Limb (tissue), 2 donors: ENCODE results near the gene PLXDC2.
"Not testable (repeated sequence)": the region's sequence is repeated elsewhere in the genome, so short reads cannot be mapped to it uniquely, and the experiment has no call there.

Source experiments
- DNase-seq, 2 donors: peaks; one replicate each; pipeline ENCODE4 v3.0.0-alpha.2; 2016; ENCODE audit errors: extremely low spot score in 2 of 2

PLXDC2 gene

DNA sequence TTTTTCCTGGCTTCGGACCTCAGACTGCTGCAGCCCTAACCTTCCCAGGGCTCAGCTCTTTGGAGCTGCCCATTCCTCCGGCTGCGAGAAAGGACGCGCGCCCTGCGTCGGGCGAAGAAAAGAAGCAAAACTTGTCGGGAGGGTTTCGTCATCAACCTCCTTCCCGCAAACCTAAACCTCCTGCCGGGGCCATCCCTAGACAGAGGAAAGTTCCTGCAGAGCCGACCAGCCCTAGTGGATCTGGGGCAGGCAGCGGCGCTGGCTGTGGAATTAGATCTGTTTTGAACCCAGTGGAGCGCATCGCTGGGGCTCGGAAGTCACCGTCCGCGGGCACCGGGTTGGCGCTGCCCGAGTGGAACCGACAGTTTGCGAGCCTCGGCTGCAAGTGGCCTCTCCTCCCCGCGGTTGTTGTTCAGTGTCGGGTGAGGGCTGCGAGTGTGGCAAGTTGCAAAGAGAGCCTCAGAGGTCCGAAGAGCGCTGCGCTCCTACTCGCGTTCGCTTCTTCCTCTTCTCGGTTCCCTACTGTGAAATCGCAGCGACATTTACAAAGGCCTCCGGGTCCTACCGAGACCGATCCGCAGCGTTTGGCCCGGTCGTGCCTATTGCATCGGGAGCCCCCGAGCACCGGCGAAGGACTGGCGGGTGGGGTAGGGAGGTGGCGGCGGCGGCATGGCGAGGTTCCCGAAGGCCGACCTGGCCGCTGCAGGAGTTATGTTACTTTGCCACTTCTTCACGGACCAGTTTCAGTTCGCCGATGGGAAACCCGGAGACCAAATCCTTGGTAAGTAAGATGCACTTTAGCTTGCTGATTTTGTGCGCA lies at the start of gene PLXDC2:
Gene PLXDC2 (plus strand): TSS at position 22 of the 820 bp plus-strand sequence.
- peak in 1 of 2 donors; percentile 76 for DNase-seq

DNA sequence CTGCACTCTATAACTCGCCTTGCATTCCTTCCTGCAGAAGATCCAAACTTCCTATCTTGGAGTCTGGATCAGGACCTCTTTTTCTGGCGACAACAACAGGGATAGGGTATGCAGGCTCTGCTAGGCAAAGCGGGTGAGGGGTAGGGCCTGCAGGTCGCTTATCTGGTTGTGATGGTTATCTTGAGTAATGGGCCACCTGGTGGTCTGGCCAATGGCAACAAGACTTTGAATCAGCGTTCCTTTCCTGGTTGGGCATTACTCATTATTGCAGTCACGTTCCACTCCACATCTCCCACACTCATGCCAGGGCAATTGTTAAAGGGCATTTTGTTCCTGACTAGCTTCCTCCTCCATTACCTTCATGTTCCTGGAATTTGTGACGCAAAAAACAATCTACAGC lies 48.4 kb upstream of the PLXDC2 start:
- no peak for DNase-seq

DNA sequence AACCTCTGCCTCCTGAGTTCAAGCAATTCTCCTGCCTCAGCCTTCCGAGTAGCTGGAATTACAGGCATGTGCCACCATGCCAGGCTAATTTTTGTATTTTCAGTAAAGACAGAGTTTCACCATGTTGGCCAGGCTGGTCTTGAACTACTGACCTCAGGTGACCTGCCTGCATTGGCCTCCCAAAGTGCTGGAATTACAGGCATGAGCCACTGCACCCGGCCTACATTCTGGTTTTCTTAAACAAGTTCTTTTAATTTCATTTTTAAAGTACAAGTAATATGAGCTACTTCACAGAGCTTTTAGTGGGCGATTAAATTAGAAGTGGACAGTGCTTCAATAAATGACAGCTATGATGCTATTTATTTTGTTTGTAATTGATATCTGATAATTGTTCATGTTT lies 46.4 kb upstream of the PLXDC2 start:
- DNase-seq = not testable (repeated sequence)

DNA sequence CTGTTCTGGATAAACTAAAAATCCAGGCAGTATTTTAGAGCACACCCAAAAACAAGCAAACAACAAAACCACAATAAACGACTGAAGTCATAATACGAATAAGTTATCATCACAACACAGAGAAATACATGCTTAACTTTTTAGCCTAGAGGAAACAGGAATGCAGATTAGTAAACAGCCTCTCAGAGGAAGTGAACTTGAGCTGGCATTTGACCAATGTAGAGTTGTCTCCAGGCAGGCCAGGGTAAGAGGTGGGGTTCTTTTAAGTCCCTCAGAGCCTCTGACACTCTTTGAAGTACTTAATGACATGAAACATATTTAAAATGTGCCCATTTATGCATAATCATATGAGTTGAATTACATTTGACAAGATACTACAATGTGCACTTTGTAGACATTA lies 43.3 kb upstream of the PLXDC2 start:
- DNase-seq = no peak

DNA sequence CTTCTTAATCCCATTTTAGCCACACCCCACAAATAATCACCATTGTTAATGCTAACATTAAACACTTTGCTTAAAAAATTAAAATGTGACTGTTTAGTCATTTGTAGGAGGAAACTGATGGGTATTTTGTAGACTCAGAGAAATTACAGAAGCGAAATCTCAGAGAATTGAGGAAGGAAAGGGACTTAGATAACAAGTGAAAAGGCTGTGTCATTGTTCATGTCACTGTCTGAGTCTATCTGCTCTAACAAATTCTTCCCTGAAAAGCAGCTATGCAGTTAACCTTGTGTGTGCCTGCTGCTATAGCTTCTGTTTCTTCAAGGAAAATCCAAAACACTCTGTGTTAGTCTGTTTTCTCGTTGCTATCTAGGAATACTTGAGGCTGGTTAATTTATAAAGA lies 40.9 kb upstream of the PLXDC2 start:
- no peak for DNase-seq

DNA sequence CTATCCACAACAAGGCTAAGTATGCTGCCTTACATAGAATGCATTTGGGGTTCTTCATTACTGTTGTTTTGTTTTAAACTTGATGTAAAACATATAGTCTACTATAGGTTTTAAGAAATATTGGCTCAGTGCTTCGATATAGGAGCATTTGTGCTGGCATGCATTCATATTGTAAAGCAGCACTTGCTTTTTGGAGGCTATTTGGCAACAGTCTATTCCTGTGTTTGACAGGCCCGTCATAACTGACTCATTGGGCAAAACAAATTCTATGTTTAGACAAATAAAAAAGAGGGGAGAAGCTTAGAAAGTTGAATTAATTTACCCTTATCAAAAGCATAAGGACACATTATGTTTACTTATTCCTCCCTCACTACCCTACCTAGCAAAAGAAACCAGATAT lies 38.4 kb upstream of the PLXDC2 start:
- no peak for DNase-seq

DNA sequence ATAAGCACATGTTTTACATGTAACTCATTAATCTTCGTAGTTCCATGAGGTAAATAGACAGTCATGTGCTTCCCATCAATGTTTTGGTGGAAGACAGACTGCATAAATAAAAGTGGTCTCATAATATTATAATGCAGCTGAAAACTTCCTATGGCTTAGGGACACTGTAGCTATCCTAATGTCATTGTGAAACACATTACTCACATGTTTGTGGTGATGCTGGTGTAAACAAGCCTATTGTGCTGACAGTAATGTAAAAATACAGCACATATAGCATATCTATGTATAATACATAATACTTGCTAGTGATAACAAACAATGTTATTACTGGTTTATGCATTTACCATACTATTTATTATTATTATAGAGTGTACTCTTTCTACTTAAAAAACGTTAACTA lies 37.2 kb upstream of the PLXDC2 start:
- DNase-seq = no peak

DNA sequence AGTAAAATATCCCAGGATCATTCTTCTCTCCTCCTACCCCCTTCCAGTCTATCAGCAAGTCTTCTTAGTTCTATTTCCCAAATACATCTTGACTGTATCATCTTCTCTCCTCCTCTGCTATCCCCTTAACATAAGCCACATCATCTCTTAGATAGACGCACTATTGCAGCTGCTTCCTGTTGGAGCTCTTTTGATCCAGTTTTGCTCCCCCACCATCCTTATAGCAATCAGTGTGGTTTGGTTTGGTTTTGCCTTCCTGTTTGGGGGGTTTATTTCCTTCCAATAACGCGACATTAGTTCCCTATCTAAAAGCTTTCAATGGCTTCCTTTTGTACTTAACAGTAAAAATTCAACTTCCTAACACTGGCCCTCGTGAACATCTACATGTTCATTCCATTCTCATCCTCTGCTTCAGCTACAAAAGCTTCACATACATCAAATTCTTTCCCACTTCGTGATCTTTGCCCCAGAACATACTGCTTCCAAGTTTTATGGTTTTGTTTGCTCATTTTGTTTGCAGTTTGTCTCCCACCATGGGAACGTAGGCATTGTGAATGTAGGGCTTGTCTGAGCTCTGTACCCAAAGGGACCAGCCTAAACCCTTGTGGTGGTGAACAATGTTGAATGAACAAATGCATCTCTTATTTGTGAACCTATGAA lies 33.7 kb upstream of the PLXDC2 start:
- DNase-seq = no peak

DNA sequence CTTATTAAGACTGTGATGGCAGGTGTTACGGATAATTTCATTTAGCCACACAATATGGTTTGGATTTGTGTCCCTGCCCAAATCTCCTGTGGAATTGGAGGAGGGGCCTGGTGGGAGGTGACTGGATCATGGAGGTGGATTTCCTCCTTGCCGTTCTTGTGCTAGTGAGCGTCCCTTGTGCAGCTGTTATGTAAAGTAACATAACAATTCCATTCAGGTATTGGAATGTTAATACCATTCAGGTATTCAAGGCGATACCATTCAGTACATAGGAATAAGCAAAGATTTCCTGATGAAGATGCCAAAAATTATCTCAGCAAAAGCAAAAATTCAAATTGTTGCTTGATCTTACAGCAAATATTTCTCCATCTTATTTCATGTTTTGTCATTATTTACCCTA lies 32.5 kb upstream of the PLXDC2 start:
- no peak for DNase-seq

DNA sequence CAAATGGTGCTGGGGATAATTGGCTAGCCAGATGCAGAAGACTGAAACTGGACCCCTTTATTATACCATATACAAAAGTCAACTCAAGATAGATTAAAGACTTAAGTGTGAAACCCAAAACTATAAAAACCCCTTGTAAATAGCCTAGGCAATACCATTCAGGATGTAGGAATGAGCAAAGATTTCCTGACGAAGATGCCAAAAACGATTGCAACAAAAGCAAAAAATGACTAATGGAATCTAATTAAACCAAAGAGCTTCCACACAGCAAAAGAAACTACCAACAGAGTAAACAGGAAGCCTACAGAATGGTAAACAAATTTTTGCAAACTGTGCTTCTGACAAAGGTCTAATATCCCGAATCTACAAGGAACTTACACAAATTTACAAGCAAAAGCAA lies 30.9 kb upstream of the PLXDC2 start:
- DNase-seq = no peak

DNA sequence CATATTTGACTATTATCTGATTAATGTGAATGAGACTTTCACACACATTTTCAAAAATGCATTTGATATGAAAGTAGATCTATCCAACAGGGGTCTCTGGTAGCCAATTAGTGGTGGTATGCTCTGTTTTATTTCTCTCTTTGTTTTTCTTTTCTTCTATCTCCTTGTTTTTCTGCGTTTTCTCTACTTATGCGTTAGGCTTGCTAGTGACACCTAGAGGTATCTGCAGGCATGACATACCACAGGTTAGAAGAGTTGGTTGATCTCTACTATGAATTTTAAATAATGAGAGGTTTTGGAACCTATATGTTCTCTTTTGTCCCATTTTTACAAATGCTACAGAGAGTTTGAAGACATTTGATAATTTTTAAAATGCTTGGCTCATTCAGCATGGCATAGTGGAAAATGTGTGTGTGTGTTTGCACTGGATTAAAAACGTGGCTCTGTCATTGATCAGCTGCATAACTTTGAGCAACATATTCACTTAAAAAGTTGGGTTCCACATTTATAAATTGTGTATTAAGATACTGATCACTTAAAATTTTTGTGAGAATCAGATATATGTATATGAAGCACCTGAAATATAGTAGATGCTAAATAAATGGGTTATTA lies 28.1 kb upstream of the PLXDC2 start:
- peak in 1 of 2 donors; percentile 68 for DNase-seq

DNA sequence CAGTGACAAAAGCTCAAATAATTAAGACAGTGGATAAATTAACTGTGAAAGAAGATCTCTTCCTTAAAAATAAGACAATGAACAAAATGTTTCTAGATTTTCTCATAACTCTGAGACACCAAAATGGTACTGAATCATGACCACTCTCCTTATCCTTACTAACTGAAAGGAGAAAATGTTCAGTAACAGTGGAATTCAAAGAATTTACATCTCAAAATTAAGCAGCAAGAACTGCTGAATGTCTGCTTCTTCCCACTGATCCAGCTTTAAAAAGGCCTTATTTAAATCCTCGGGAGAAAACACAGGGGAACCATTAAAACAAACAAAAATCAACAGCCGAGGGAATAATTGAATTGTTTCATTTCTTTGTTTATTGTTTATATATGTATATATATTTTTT lies 27.3 kb upstream of the PLXDC2 start:
- DNase-seq = no peak

DNA sequence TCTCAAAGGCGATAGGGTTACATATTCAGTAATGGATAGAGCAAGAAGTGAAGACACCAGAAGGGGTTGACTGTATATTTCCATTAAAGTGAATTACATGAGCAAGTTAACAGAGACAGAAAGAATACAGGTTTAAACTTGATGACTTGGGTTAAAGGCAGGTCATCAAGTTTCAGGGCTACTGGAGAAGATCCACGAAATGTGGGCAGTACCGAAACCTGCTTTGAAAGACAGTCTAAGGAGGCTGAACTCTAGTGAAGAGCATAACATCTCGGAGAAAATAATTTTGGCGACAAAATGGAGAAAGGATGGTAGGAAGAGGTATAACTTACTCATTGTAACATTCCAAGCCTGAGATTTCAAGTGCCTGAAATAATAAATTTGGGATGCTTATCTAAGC lies 26.6 kb upstream of the PLXDC2 start:
- no peak for DNase-seq

DNA sequence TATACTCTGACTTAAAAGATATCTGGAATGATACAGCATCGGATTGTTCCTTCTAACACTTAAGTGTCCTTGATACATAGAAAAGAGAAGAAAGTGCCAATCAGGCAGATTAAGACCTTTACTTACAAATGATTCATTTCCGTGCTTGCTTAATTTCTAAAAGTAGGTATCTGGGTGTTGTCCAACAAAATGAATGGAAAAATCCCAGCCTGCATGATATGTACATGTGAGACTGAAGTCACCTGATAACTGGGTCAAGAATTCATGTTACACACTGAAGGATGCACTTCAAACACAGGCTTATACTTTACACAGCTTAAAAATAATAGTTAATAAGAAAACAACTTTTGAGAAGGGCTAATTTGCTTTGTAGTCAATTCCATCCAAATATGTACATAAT lies 25.2 kb upstream of the PLXDC2 start:
- no peak for DNase-seq

DNA sequence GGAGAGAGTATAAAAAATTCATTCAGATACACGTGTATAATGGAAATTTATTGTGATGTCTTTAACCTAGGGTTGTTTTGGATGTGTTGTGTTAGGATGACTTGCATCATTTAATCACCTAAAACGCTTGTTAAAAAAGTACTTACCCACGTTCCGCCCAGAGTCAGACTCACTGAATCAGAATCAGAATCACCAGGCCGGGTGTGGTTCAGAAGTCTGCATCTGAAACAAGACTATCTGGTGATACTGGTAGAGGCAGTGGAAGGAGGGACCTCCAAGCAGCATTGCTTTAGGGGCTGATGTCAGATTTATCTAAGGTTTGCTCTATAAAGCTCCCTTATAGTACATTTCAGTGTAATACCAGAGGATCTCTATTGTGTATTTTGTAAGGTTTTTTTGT lies 20.5 kb upstream of the PLXDC2 start:
- no peak for DNase-seq

DNA sequence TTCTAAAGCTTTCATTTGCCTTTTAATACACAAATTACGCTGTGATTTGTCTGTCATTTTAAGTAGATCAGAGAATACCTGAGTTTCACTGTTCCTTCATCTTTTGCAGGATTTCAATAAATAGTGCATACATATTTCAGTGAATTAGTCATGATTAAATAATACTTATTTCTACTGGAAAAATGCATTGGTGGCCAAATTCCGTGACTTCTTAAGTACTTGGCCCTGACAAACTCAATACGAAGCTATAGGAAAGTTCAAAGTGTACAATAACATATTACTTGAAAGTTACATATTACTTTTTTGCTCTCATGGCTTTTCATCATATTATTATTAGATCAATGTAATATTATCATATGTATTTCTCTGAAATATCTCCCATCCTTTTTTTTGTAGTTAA lies 16.1 kb upstream of the PLXDC2 start:
- no peak for DNase-seq

DNA sequence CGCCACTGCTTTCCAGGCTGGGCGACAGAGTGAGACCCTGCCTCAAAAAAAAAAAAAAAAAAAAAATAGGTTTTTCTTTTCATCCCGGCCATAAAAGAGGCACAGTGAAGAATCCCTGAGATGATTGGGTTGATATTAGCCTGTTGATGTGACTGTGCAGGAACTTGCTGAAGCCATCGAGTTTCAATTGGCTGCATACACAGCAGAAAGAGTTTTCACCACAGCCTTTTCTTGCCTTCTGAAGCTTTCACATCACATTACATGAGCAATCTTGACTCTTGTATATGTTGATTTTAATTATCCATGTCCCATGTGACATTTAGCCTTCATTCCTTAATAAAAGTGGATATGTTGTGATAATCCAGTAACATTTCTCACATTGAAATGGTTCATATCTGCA lies 14.9 kb upstream of the PLXDC2 start:
- DNase-seq = no peak

DNA sequence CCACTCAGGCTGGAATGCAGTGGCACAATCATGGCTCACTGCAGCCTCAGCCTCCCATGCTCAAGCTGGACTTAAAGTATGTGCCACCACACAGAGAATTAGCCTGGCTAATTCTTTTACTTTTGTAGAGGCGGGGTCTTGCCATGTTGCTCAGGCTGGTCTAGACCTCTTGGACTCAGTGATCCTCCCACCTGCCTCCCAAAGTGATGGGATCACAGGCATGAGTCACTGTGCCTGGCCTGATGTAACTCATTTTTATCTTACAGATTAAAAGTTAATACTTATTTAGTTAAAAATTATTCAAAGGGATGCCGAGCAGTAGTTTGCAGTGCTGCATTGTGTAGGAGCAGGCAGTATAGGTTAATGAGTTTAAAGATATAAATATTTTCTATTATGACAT lies 12.6 kb upstream of the PLXDC2 start:
- DNase-seq = no peak

DNA sequence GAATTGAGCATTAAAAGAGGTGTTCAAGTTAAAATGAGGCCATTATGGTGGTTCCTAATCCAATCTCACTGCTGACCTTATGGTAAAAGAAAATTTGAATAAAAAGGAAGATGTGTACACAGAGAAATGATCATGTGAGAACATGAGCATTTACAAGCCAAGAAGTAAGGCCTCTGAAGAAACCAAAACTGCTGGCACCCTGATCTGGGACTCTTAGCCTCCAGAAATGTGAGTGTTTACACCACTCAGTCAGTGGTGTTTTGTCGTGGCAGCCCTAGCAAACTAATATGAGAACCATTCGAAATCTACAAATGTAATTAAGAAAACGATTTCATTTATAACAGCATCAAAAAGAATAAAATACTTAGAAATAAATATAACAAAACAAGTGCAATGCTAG lies 6.8 kb upstream of the PLXDC2 start:
- no peak for DNase-seq

DNA sequence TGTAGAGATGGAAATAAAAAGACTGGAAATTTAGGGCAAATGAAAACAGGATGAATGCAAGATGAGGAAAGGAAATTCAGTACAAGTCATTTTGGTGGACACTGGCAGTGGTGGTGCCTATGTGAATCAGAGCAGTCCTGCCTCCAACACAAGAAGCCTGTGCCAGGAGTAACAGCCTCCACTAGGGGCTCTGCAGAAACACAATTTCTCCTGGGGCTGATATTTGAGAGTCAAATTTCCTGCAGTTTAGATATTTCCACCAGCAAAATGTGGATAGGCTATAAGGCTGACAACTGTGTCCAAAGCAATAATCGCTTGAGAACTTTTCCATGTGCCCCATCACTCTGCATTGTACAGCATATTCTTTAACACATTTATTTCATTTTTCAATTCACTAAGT lies 4.7 kb upstream of the PLXDC2 start:
- DNase-seq = no peak

DNA sequence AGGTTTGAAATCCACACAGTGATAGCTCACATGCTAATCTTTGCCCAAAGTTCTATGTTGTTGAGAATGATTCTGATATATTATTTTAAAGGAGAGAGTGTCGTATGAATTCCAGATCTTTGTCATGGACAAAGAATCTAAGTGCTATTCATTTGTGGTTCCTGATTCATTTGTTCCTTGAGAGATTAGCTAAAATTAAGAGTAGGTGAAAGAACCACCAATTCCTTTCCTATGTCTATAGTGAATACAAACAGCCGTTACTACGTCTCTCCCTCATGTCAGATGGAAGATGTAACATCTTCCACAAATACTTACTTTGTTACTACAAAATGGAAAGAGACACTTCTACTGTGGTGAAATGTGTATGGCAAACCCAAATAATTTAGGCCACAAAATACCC lies 3.3 kb upstream of the PLXDC2 start:
- no peak for DNase-seq

DNA sequence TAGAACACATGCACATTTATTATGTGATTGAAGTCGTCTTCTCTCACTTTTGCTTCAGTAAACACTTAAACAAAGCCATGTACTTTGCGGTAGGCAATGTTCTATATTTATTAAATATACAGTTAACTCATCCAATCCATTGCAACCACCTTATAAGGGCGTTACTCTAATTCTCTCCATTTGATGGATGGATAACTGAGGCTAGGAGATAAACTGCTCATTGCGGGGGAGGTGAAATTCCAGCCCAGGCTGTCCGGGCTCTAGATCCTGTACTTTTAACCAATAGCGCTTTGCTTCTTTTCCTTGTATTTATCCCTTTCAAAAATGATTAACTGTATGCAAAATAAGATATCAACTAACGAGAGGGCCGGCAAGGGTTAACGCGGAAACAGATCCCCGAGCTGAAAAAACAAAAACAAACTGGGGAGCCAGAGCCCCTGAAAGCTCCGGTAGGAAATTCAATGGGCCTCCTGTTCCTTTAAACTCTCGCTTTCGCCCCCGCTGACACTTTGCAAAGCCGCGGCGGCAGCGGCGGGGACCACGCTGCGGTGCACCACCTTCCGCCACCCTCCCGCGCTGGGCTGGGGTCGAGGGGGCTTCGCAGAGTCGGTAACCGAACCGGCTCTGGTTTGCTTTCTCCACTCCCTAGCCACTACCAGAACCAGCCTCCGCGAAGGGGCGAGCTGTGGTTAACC lies 1.0 kb upstream of the PLXDC2 start:
- peak in 1 of 2 donors; percentile 81 for DNase-seq
